GM20431 (cell line): Measurements from ENCODE around the gene GPBAR1.
"Not testable (repeated sequence)": the region's sequence is repeated elsewhere in the genome, so short reads cannot be mapped to it uniquely, and the experiment has no call there.

Experiments used
- in situ Hi-C: fragments of 300-500 bp; cut with MseI, MboI; formaldehyde crosslinking; loops from one replicate; pipeline ENCODE4 v1.15.0; 2020; ENCODE audit warnings: low sequenced_read_pairs; ENCODE audit not compliant: unreplicated experiment

GPBAR1 gene

GRCh38 chr2:218298314-218298875 lies 37.6 kb downstream of the GPBAR1 start:
- in situ Hi-C loops, result loop anchor here (10.0 kb wide), 1 partner anchor 96 kb away; the partner anchor contains the start of gene CTDSP1

DNA sequence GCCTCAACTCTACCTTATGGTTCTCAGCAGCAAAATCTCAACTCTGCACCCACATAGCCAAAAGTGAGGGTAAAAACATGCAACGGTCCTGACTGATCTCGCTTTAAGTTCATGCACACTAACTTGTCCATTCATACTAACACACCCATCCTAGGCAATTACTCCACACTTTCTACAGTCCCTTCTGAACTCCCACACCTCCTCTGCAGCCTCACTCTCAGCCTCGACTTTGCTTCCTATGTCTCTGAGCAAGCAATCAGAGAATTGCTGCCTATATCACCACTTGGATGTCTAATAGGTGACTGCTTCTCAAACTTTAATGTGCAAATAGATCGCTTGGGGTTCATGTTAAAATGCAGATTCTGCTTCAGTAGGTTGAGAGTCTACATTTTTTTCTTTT lies 39.3 kb downstream of the GPBAR1 start:
- in situ Hi-C loops, result loop anchor here (10.0 kb wide), 1 partner anchor 55 kb away; the partner anchor contains the start of gene CATIP

GRCh38 chr2:218301176-218301819 lies 40.5 kb downstream of the GPBAR1 start:
- in situ Hi-C loops, result loop anchor here (10.0 kb wide), 1 partner anchor 54 kb away; the partner anchor contains the start of gene CATIP

GRCh38 chr2:218305383-218305782 lies 44.6 kb downstream of the GPBAR1 start:
- in situ Hi-C loops, result loop anchor here (10.0 kb wide), 1 partner anchor 49 kb away; the partner anchor contains the start of gene CATIP

DNA sequence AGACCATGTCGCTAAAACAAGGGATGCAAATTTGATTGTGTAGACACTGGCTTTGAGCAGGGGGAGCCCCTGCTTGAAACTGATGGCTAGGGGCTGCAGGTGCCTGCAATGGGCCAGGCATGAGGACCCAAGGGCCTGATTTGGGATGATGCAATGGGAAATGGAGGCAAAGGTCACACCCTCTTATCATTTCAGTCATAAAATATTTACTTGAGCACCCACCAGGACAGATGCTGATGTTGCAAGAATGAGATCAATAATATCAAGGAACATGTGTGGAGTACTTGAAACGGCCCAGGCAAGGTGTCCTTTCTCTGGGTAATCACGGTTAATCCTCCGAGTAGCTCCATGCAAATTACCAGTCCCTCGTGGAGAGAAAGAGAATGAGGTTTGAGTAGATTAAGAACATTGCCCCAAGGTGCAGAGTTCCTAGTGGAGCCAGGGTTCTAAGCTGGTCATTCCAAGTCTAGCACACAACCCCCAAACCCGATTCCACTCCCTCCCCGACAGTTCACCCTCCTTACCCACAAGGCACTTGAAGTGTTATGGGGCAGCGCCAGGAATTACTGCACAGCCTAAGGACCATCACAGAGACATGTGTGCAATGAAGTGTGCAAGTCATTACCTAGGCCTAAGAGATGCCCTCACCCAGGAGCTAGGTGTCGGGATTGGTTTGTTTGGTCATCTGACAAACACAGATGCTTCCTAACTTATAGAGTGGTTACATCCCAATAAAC lies 45.5 kb downstream of the GPBAR1 start:
- in situ Hi-C loops, result loop anchor here (10.0 kb wide), 1 partner anchor 48 kb away; the partner anchor contains the start of gene CATIP

DNA sequence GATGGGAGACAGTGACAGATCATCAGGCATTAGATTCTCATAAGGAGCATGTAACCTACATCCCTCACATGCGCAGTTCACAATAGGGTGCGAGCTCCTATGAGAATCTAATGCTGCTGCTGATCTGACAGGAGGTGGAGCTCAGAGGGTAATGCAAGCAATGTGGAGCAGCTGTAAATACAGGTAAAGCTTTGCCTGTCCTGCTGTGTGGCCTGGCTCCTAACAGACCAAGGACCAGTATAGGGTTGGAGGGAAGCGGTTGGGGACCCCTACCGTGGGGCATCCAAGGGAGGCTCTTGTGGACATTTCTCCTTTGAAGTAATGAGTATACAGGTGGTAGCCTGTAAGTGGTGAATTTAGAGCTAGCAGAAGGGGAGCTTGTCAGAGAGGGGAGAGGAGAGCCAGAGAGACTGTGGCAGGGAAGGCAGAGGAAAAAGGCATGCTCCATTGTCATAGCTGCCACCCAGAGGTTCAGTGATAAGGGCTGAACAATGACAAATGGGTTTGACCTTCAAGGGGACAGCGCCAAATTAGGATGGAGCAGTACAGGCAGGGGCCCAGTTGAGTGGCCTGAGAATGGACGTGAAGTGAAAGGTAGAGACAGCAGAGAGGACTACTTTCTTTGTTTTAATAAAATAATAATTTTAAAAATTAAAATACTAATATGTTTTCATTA lies 46.7 kb downstream of the GPBAR1 start:
- in situ Hi-C loops, result loop anchor here (10.0 kb wide), 1 partner anchor 47 kb away; the partner anchor contains the start of gene CATIP

GRCh38 chr2:218310853-218311540 lies 50.2 kb downstream of the GPBAR1 start:
- in situ Hi-C loops, result no loop called here

- in situ Hi-C loops, result not testable (repeated sequence)
Observed at GRCh38 chr2:218311541-218312266, 50.9 kb downstream of the GPBAR1 start.

GRCh38 chr2:218312267-218312756 lies 51.5 kb downstream of the GPBAR1 start:
- in situ Hi-C loops, result no loop called here

DNA sequence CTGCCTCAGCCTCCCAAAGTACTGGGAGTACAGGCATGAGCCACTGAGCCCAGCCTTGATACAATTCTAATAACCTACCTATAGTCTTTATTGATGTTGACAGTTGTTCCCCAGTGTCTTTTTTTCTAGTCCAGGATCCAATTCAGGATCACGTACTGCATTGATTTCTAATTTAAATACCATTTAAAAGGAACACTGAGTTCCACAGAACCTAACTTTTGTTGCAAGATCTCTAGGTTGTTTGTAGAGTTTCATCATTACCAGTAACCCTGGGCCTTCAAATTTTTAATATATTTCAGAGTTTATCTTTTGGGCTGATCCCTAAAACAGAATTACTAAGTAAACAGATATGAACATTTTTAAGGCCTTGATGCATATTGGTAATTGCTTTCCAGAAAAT lies 52.5 kb downstream of the GPBAR1 start:
- in situ Hi-C loops, result no loop called here
